Non-pigmented ciliary epithelial cell (primary cell): Measurements from ENCODE around the gene CISD3.

Source experiments
- DNase-seq: peaks from one replicate; pipeline ENCODE4 v3.0.0-alpha.2; 2010; ENCODE audit warnings: low read depth

The CISD3 gene

DNA sequence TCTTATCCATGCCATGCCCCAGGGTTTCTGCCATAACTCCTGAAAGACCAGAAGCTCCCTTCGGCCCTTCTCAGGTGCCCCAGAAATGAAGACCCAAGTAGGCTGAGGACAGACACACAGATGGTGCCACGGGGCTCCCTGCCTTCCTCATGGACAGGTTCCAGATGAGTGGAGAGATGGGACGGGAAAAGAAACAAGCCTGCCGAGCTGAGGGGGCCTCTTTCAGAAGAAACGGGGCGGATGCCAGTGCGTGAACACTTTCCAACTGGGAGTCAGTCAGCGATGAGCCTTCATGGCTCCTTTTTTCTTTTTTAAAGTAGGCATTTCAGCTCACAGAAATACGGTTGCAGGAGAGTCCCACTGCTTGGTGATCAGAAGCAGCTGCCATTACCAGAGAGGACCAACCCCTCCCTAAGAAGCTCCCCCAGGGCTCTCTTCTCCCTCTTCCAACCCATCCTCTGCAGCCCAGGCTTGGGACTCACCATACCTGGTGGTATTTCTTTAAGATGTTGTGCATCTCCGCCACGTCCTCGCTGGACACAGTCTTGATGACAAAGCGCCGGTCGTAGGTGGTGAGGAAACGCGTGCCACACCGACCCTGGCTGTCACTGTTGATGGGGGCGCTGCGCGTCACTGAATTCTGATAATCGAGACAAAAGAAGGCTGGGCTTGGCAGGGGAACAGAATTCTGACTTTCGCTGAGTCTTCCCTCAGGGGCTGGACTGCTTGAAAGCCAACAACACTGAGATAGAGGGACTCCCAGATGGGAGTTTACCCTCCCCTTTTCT is 50.0 kb downstream of the CISD3 start:
- no peak for DNase-seq

DNA sequence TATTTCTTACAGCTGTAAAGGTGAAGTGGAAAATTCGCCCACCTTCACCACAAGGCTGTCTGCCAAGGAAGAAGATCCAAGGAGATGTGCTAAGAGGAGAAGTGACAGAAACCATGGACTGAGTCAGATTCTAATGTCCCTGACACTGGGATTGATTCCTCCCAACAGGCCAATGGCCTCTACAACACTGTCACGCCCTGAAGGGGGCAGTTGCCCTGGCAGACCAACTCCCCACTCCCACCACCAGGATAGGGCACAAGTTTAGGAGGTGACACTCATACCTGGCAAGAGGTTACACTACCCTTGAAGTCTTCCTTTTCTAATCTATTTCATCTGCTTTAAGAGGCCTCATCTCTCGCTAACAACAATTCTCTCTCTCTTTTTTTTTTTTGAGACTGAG is 53.1 kb downstream of the CISD3 start:
- no peak for DNase-seq
